GM21381 (cell line): ENCODE results near the gene TRANK1.
"Not testable (repeated sequence)": the region's sequence is repeated elsewhere in the genome, so short reads cannot be mapped to it uniquely, and the experiment has no call there.

Experiments
- ATAC-seq: cut with Tn5 transposase; IDR thresholded peaks from one replicate; pipeline ENCODE4 v1.9.1; 2021; ENCODE audit warnings: mild to moderate bottlenecking, moderate library complexity; ENCODE audit not compliant: unreplicated experiment

TRANK1 gene

DNA sequence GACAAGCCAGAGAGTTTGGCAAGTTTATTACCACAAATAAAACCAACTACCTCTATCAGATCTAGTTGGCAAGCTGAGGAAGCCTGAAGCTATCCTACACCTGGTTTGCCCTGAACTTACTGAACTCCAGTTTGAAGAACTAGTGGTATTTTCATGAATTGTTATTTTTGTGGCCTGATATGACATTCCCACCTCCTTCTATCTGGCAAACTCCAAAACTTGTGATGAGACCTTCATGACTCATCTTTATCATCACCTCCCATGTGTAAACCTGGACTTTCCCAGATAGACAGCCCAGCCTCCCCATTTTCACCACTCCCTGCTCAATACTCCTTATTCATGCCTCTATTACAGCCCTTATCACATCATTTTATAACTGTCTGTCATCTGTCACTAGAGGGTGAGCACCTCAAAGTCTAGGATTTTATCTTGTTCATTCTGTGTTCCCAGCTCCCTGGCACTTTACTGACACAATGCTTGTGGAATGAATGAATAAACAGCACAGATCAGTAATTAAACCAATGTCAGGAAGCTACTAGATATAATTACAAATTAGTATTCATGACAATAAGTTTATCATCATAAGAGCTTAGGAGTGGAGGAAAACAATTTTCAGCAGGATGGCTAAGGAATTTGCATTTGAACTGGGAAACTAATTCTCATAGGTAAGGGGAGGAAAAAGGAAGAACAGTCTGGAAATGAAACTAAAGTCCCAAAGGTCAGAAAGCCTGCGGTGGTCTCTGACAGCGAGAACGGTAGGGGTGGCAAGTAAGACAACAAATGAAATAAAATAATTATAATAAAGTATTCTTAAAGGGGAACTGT lies 13.2 kb upstream of the TRANK1 start:
- no peak for ATAC-seq

DNA sequence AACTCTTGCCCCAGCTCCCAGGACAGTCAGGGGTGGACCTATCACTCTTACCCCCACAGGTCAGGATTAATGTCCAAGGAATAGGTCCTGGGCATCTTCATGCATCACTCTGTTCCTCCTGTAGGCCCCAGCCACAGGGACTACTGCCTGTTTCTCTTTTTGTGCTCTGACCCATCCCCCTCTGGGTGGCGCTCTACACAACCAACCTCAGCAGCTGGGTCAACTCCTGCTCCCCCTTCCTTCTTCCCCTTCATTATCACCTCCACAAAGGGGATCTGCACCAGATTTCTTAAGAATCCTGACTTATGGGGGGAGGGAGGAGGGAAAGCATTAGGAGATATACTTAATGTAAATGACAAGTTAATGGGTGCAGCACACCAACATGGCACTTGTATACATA lies 12.2 kb upstream of the TRANK1 start:
- ATAC-seq, result no peak

DNA sequence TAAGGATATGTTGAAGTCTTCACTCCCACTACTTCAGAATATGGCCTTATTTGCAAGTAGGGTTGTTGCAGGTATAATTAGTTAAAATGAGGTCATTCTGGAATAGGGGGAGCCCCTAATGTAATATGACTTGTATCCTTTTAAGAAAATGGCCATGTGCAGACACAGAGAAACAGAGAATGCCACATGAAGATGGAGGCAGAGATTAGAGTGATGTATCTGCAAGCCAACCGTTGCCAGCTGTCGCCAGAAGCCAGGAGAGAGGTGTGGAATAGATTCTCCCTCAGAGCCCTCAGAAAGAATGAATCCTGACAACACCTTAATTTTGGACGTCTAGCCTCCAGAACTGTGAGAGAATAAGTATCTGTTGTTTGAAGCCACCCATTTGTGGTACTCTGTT lies 11.3 kb upstream of the TRANK1 start:
- ATAC-seq, result no peak

DNA sequence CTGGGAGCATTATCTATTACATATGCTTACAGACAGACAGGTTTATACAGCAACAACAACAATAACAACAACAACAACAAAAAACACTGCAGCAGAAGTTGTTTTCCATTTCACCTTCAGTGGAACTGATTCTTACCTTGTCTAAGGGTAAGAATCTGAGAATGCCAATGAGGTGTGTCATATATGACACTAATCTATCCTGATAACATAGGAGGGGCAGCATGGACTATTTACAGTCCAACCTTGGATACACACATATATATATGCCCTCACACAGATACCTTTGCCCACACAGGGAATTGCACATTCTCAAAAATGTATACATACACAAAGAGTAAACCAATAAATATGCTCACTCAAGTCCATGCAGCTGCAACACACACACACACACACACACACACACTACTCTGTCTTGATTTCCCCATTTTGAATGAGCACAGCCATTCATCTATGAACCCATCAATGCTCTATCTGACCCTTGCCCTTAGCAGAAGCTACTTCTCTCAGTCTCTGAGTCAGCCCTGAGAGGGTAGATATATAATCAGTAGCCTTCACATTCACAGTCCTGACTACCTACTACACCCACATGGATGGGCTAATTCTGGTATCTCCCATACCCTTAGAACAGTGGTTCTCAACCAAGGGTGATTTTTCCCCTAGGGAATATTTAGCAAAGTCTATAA lies 9.7 kb upstream of the TRANK1 start:
- no peak for ATAC-seq

DNA sequence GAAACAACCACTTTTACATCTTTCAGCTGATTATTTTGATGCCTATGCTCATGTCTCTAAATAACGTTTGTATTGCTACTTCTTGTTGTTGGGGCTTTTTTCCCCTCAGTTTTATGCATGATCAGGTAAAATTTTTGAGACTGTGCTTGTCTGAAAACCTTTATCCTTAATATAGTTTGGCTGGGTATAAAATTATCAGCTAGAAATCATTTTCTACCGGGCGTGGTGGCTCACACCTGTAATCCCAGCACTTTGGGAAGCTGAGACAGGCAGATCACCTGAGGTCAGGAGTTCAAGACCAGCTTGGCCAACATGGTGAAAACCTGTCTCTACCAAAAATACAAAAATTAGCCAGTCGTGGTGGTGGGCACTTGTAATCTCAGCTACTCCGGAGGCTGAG lies 3.0 kb upstream of the TRANK1 start:
- not testable (repeated sequence) for ATAC-seq

DNA sequence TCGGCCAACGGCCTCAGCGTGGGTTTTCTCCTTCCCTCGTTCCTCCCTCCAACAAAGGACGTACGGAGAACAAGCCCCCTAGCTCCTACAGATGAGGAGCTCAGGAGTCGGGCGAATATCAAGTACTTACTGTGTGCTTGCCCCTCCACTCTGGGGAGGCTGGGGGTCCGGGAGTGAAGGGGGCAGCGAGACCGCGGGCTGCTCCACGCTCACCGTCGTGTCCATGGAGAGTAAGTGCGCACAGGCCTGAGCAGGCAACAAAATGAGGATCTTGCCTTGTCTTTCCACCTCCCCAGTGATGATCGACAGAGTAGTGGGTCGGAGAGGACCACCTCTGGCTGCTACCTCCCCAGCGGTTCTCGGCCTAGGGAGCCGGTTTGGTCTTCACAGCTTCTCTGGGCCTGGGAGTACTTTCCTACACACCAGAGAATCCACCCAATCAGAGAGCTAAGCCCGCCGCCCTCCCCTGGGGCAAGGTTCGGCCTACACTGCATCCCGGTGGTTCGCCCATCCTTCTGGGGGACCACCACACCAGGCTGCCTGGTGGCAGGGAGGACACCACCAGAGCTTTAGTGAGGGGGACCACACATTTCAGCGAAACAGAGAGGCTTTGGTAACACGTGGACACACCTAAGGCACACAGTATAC lies 603 bp upstream of the TRANK1 start:
- no peak for ATAC-seq

DNA sequence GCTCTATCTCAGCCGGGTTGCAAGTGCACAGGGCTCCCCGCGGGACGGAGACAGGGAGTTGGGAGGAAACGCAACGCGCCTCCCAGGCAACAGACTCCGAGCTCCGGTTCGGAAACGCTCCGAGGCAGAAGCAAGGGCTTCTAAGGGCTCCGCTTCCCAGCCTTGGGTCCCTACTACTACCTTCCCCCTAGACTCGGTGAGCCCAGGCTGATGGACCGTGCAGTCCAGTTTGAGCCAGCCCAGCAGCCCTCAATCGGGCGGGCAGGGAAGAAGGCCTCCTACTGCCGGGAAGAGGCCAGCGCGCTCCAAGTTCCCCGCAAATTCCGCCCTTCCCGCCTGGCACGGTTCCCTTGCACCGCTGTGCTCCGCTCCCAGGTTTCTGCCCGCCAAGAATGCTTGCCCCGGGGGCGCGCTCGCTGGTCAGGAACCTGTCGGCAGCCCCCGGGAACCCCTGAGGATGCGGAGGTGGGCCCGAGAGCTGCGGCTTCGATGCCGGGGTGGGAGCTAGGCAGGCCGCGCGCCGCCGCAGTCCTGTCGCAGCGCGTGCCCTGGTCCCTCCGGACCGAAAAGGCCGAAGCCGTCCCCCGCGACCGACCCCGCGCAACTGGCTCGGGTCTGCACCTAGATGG lies 728 bp downstream of the TRANK1 start:
- peak; percentile 42 for ATAC-seq

DNA sequence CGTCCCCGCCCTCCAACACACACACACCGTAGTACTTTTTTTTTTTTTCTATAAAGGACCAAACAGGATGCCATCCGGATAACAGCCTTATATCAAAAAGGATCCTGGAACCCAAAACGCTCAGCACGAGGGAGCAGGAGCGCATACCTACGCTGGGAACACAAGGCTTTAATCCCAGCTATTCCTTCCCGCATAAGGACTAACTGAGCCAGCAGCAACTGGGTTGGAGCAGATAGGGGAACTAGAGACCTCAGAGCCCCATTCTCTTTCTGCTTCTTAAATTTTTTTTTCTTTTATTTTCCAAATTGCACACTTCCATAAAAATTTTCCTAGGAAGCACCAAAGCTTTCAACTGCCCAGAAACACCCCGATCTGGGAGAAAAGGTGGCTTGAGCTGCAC lies 1.3 kb downstream of the TRANK1 start:
- ATAC-seq, result no peak

DNA sequence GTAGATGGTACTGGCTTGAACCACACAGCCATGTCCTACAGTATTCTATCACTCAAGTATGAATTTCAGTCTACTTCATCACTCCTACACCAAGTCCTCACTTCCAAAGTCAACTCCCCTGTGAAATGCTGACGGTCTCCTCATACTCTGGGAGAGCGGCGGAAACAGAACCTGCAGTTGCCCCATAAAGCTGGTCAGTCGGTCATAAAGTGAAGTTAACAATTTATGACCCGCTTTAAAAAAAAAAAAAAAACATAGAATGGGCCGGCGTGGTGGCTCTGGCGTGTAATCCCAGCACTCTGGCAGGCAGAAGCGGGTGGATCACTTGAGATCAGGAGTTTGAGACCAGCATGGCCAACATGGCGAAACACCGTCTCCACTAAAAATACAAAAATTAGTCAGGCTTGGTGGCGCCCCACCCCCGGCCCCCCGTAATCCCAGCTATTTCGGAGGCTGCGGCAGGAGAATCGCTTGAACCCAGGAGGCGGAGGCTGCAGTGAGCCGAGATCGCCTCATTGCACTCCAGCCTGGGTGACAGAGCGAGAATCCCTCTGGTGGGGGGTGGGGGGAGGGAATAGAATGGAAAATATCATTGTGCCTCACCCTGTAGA lies 2.1 kb downstream of the TRANK1 start:
- no peak for ATAC-seq

DNA sequence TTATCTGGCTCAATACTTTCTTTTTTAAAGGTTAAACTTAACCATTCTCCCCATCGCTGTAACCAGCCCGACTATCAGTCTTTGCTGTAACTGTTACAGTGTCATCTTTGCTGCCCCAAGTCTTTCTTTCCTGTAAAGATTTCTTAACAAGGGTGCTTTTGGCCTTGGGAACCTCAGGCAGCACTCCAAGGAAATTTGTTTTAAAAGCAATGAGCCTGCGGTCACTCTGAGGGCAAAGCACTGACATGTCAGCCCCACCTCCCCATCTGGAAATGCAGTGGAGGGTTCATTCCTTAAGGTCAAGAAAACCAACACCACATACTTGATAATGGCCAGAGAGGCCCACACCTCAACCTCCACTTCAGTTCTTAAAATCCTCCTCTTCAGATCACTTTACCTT lies 3.2 kb downstream of the TRANK1 start:
- no peak for ATAC-seq

DNA sequence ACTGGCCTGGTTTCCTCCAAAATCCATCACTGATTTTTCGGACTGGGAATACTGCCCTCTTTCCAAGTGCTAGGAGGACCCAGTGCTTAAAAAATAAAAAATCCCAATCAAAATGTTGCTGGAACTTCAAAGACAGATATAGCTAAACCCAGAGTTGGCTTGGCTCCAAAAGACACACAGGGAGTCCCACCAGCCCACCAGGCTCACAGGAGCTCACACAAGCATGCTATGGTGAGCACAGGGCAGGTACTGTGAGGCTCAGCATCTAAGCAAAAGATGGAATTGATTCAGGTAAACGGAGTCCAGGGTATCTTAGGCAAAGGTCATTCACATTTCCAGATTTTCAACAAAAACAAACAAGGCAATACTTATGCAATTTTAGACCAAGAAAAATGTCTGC lies 3.7 kb downstream of the TRANK1 start:
- no peak for ATAC-seq

DNA sequence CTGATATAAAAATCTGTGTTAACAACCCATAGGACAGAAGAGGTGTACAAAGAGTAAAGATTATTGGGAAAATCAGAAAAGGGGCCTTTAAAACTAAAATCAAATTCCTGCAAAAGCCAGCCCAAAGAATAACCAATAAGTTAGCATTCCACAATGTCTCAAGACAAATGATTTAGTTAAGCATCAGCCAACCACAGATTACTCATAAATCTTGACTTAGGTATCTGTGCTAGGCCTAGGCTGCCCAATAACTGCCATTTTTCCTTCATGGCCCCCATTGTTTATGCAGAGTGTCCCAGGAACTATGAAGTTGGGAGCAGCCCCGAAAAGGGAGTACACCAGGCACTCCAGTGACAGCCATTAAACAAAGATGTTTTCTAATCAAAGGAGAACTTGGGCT lies 7.4 kb downstream of the TRANK1 start:
- ATAC-seq, result no peak

DNA sequence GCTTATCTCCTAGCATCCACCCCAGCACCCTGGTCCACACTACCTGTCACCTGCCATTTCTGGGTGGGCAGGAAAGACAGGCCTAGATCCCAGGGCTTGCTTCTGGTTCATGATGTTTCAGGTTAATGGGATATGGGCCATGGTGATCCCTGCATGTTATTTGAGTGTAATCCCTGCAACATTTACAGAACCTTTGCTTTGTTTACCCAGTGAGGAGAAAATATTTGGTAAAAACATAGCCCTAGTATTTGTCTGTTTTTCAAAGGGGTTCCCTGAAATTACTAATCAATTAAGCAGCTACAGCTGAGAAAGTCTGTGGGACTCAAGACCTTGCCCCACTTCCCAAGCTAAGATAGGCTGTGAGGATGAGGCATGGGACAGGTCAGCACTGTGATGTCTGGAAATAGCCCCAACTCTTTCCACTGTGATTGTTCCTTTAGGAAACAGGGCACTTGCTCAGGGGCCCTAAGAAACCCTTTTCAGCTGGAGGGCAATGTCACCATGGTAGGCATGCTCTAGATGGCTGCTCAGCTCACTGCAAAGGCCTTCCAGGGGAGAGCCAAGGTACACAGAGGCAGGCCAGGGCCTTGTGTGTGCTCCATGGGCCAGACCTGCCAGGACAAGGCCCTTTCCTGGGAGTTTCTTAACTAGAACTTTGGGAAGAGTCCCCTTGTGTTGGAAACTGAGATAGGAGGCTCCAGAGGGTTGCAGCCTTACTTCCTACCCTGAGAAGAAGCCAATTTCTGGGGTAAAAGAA lies 11.1 kb downstream of the TRANK1 start:
- no peak for ATAC-seq

DNA sequence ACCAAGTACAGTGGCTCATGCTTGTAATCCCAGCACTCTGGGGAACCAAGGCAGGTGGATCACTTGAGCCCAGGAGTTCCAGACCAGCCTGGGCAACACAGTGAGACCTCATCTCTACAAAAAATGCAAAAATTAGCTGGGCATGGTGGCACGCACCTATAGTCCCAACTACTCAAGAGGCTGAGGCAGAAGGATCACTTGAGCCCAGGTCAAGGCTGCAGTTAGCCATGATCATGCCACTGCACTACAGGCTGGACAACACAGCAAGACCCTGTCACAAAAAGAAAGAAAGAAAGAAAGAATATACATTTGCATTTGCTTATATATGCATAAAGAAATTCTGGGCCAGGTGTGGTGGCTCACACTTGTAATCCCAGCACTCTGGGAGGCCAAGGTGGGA lies 13.4 kb downstream of the TRANK1 start:
- not testable (repeated sequence) for ATAC-seq

DNA sequence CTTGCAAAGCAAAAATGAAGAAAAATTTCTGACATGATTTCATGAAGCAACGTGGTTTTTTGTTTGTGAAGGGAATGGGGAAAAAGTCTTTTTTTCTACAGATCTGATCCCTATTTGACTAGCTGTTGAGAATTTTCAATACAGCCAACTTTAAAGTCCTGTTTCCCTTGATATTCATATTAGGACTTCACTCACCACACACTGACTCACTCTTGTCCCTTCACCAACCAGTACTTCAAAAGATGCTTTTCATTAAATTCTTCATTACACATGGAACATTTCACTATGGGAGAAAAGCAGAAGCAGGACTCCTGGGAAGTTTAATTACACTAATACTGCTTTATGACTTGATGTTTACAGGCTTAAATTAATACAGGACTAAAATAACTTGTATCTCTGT lies 16.6 kb downstream of the TRANK1 start:
- ATAC-seq, result no peak

DNA sequence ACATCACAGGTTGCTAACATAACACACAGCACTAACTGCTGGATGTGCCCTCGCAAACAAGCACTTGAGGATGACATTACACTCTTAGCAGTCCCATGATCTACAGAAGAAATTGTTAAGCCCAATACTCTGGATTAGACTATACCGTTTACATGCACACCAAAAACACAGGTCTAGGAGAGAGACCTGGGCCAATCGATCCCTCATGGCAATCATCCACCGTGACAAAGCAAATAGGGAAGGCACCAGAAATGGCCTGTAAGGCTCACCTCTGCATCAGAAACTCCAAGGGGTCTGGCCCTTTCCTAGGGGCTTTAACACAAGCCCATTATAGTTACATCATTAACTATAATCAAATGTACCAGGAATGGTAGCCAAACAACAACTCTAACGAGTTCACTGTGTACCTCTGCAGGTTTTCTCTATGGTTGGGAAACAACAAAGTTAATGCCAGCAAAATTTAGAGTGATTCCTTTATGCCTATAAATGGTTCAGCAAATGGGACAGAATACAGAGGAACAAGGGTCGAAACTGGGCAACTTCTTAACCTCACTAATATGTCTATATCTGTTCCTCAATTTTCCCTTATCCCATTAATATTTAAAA lies 18.5 kb downstream of the TRANK1 start:
- ATAC-seq, result no peak

DNA sequence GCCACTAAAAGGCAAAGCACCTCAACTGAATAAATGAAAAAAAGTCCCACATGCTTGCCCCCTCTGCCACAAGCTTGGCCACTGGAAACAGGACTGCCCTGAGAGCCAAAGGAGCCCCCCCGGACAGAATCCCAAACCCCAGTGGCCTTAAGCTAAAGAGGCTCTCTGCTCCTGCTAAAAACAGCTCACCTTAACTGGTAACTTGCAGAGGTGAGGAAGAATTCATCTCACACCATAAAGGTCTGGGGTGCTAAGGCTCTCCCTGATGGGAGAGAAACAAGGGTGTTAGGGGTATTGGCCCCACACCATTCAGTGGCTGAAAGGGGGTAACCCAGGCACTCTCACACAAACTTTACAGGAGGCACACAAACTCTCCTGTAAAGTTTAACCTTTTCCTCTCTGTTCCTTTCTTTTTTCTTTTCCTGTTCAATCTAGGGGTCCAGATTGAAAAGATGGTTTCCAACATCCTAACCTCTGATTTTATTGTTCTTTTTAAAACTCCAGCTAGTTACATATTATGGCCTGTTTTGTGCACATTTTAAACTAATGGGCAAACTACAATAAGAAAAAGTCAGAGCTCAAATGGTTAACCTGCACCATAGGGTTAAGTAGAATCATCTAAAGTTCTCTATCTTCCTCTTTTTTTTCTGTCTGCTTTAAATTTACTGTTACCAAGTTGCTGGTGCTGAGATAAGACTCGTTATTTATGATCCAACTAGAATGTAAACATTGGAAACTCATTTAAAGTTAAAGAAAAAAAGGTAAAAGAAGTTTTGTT lies 19.9 kb downstream of the TRANK1 start:
- ATAC-seq, result no peak

DNA sequence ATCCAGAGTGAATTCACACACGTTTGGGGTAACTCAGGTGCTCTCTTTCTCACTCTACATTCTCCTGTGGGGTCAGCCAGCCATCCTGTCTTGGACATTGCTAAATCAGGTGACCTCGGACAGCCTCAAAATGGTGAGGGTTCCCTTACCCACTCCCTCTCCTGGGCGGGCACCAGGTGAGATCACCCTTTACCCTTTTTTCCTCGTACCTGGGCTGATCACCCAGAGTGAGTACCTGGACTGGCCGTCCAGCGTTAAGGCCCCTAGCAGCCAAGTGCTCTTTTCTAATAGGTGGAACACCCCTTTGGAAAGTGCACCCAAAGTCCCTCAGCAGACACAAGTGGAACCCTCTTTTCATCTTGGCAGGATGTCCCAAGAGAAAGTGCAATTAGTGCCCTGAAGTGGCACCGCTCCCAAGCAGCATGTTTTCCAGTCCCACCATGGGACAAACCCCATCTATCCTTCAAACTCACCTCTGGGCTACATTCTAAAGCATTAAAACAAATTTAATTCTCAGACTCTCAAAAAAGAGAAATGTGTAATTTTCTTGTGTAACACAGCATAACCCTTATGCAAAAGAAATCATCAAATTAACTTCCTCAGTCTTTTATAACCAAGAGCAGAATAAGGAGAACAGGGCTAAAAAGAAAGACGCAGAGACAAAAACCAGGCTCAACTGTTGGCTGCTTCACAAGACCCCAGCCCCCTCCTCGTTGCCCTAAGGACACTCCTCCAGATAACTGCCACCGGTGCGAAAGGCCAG lies 20.7 kb downstream of the TRANK1 start:
- ATAC-seq, result no peak
